ENCODE measurements around the gene ARID5A.

Gene ARID5A

DNA sequence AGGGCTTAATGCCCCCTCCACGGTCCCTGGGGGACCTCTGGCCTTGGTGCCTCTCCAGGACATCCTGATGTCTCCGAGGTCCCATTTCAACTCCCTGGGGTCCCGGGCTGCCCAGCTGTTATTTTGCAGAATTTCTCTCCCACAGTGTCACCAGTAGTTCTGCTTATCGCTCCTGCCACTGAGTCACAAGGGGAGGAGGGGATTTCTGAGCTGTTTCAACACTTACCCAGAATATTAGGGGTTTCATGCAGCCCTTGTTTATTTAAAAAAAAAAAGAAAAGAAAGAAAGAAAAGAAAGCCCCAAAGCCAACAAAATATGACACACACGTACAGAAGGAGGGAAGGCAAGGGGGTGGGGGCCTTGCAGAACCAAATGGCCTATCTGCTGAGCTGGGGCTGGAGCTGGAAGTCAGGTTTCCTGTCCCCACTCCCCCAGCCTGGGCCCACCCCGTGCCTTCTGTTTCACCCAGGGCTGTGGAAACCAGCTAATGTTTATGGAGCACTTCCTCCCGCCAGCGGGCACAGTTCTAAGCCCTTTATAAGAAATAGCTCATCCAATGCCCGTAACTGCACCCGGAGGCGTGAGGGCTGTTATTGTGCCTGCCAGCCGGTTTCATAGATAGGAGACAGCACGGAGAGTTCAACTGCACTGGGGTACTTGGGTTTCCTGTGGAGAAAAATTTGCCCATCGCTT is 8.4 kb upstream of the ARID5A start:
- no peak for DNase-seq (ENCODE audit: low read depth, low spot score)

DNA sequence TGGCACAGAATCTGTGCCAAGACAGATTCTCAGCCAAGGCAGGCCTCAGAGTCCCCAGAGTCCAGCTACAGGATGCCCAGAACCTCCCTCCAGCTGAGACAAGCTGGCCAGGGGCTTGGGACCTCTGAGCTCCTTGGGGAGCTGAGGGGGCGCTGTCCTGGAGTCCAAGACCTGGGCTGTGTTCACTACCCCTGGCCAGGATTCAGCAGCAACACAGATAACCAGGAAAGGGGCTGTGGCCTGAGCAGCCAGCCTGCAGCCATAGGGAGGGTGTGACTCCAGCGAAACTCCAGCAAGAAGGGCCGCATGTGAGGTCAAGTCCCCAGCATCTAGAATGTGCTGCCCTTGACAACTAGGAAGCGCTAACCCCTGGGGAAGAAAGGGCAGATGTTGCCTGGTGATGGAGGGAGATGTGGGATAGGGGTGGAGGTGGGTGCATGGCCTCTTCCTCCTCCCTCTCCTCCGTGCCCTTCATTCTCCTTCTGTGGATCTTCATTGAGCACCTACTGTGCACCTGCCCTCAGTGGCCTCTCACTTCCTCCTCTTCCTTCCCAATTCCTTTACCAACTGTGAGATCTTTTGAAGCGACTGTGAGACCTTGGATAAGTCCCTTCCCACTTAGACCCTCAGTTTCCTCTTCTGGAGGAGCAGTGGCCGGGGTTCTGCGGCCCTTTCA is 7.7 kb upstream of the ARID5A start:
- no peak for DNase-seq (ENCODE audit: low read depth, low spot score)

DNA sequence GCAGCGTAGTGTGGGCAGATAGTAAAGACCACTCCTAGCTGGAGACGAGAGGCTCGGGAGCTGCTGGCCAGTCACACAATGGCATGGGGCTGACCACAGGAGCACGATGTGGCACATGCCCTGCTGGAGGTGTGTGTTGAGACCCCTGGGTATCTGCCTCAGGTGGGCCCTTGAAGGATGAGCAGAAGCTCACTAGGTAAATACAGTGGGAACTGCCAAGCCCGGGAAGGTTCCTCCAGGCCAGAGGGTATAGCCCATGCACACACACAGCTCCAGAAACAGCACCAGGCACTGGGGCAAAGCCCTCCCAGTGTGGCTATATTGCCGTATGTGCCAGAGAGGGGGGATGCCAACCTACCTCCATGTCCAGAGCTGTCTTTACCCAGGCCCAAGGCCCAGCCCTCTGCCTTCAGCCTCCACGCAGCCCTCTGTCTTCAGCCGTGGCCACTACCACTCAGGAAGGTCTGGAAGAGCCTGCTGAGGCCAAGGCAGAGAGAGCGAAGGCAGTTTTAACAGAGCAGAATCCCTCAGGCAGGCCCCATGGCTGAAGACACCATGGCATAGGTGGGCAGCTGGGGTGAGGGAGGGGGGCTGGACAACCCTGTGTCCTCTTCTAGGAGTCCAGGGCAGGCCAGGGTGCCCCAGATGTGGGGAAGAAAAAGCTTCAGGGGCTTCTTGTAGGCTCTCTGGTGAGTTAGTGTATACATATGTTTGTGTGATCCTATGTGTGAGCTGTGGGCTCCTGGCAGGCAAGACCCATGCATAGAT is 7.0 kb upstream of the ARID5A start:
- no peak for DNase-seq (ENCODE audit: low read depth, low spot score)

DNA sequence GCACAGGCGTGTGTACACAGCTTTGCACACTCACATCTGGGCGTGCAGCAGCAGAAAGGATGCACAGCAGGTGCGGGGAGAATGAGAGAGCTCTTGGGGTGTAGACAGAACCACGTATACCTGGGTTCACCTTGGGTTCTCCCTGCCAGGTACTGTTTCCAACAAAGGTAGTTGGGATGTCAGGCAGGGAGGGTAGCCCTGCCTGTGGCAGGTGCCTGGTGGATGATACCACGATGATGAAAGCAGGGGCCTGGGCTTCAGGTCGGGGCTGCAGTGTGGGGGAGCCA is 6.5 kb upstream of the ARID5A start:
- DNase-seq (ENCODE audit: low read depth, low spot score) = no peak

DNA sequence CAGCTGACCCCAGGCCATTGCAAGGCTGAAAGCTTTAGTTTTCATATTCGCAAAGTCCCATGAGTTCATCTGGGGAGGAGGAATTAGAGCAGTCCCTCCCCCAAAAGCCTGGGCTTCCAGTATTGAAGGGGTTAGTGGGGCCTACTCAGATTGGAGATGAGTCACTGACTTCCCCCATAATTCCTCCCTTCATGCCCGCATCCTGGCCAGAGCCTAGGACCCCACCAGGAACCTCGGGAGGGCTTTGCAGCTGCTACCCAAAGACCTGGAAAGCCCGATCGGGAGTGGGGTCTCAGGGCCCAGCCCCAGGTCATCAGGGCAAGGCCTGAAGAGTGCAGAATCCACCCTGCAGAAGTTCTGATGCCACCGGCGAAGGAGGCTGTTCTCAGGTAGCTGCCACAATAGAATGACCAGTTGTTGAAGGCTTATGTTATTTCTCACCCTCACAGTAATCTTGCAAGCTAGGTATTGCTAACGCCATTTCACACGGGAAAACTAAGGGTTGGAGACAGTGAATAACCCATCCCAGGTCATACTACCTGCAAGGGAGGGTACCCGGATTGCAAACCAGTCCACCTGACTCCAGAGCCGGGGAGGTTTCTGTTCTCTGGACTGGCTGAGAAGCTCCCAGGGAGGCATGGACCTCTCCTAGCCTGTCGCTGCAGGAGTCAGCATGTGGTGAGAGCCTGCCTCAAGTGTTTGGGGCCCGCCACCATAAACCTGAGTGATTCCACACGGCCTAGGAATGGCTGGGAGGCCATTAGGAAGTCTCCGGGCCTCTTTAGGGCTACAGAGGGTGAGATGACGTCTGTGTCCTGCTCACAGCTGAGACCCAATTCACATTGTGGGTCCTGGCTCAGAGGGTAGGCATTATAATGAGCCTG is 5.8 kb upstream of the ARID5A start:
- no peak for DNase-seq (ENCODE audit: low read depth, low spot score)

DNA sequence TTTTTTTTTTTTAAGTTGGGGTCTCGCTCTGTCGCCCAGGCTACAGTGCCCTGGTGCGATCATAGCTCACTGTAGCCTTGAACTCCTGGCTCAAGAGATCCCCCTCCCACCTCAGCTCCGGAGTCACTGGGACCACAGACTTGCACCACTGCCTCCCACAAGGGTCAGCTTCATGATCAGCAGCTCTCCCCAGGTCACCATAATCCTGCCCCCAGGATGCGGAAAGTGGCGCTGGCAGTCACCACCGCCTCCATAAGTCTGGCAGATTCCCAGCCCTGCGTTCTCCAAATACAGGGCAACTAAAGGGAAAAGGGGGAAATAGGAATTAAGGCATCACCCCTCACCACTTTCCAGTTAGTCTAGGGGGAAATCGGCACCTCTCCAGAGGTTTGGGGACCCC is 5.2 kb upstream of the ARID5A start:
- no peak for DNase-seq (ENCODE audit: low read depth, low spot score)

DNA sequence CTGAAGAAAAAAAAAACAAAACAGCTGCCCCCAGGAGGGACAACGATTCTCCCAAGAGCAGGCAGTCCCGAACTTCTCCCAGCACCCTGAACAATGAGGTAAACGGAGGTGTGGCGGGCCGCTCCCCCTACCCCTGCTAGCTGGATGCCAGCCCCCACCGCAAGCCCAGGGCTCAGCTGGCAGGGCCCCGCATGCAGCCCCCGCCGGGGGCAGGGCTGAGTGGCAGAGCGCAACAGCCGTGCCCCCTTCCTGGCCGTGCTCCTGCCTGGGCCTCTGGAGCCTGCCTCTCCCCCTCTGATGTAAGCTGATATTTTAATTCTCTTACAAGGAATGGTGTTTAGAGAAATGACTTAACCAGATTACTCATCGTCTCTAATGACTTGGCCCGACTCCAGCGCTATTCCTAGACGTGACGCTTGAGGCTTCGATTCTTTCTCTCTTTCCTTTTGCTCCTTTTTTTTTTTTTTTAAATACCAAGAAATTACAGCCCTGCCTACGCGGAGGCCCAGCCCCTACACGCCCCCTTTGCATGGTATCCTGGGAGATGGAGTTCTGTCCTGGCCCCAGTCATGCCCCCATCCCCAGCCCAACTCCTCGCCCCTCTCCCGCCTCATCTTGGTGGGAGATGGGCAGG is 4.6 kb upstream of the ARID5A start:
- peak; percentile 71 for DNase-seq (ENCODE audit: low read depth, low spot score)

DNA sequence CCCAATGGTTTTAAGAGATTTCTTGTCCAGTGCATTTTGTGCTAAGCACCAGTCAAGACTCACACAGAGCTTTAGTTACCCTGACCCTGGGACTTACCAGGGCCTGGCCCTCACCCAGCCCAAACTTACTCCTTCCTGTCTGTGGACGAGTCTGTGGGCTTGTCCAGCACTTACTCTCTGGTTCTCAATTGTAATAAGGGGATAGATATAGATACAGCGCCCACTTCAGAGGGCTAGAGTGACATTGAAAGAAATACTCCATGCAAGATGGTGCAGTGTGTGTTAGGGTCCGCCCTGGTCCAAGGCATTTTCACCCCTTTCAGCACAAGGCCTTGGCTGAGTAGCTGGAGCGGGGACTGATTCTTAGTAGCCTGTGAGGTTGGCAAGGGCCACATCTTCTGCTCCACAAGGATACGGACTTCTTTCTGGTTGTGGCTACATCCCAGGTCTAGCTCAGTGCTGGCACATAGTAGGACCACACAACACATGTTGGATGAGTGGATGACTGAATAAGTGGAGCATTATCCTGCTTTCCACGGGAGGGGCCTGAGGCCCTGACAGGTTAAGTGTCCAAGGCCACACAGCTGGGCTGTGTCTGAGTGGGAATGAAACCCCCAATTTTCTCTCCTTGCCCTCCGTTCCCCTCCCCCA is 3.8 kb upstream of the ARID5A start:
- DNase-seq (ENCODE audit: low read depth, low spot score) = no peak

DNA sequence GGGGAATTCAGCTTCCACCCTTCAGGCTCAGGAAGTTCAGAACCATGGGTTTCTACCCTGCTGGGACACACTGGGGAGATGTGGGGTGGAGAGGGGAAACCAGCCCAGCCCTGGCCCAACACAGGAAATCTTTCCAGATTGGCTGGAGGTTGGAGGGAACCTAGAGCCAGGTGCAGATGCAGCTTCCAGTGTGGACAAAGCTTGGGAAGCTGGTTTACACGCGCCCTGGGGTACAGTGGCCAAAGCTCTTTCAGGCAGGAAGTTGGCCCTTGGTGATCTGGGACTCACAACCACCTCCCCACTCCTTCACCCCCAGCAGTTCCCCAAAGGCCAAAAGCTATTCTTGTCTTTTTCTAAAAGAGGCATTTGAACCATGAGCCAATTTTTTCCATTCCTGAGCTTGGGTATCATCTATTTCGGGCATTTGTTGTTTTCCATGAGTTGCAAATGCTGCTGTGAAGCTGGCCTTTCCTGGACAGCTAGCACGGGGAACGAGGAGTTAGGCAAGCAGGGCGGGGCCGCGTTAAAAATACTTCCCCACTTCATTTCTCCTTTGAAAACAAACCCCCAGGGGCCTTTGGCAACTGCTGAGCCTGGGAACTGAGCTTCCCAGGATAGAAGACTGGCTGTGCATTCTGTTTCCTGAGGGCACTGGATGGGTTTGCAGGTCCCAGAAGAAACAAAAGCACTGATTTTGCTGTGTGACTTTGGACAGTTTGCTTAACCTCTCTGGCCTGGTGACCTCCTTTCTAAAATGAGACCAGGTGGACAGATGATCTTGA is 3.1 kb upstream of the ARID5A start:
- DNase-seq (ENCODE audit: low read depth, low spot score) = peak; percentile 84

DNA sequence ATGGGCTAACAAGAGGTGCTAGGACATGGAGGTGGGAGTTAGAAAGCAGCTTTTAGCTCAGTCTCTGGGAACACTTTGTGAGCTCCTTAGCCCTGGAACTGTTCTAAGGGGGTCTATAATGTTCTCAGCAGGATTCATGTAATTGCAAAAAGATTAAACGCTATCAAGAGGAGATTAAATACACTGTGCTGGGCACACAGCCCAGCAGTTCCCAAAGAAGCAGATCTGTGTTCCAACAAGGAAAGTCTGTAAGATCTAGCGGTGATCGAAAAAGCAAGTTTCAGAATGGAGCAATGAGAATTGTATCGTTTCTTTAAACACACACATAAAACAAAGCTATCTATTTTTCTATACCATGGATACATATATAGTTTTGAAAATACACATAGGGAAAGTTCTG is 2.4 kb upstream of the ARID5A start:
- DNase-seq (ENCODE audit: low read depth, low spot score) = no peak

DNA sequence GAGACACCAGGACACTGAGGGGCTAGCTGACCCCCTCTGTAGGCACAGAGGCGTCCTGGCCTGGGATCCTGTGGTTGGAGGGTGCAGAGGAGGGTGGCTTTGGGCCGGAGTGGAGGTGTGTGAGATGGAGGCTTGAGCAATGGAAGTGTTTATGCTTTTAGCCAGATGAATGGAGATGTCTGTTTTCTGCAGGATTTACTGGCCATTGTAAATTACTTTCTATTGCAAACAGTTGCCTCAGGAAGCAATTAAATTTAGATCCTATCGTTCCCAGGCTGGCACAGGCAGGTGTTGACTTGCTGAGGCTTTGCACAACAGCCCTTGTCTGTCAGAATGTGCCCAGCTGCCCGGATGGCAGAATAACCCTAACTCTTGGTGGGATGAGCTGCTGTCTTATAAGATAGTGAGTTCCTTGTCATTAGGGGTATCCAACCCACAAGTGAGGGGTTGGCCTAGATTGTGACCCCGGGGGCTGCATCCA is 1.8 kb upstream of the ARID5A start:
- no peak for DNase-seq (ENCODE audit: low read depth, low spot score)

DNA sequence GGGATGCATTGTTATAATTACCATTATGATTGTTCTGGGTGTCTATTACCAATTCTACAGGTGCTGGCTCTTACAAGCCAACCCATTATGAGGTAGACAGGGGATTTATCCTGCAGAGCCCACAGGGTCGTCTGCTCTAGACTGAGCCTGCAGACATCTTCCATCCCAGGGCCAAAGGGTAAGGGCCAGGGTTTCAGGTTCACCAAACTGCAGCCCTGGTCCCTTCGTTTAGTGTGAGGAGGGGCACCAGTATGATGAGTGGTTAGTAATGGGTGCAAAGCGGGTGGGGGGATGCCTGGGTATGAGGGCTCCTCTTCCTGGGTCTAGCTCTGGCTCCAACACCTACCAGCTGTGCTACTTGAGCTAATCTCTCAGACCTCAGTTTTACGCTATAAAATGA is 1.2 kb upstream of the ARID5A start:
- no peak for DNase-seq (ENCODE audit: low read depth, low spot score)

DNA sequence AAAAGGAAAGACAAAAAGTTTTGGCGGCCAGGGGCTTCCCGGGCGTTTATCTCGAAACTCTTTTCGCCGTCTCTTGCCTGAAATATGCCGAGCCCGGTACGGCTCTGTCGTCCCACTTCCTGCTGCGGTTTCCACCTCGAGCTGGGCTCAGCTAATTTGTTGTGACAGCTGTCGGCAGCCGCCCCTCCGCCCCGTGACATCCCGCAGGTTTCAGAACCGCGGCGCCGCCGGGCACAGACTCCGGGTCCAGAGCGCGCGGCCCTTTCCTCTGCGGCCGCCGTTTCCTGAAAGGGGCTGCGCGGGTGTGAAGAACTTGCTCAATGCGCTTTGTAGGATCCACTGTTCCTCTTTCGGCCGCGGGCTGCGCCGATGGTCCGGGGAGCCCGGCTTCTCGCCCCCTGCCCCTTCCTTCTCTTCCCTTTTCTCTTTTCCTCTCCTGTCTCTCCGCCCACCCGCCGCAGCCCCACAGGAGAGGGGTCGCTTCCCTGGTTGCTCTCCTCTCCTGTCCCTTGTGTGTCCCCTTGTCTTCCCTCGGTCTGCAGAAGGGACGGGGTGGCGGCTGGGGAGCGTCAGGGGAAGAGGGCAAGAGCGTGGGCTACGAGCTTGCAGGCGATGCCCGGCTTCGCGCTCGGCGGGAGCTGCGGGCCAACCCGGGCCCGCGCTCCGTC is 648 bp downstream of the ARID5A start:
- peak; percentile 71 for DNase-seq (ENCODE audit: low read depth, low spot score)

DNA sequence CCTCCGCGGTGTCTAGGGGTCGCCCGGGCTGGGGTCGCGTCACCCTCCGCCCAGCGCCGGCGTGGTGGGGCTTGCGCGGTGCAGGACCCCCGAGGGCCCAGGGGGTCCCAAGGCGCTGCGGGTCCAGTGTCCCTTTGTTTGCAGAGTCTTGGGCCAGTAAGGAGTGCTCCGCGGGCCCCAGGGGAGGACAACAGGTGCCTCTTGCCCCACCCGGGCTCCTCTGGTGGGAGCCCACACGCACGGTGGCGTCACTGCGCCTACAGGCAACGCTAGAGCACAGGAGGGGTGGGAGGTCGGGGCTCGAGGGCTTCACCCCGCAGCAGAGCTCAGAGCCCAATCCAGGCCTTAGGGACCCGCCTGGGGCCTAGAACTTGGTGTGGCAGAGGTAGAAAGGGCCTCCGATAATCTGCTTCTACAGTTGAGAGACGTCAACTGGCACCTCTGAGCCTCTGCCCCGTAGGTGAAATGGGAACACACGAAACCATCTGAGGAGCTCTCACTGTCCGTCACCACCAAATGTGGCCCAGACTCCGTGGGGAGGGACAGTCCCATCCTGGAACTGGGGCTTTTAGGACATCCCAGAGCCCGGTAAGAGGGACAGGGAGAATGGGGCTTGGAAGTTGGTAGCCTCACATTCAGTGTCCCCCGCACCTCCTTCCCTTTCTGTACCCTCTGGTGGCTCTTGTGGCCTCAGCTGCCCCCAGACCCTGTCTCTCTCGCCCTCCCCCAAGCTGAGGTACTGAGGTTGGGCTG is 1.4 kb downstream of the ARID5A start:
- DNase-seq (ENCODE audit: low read depth, low spot score) = no peak

DNA sequence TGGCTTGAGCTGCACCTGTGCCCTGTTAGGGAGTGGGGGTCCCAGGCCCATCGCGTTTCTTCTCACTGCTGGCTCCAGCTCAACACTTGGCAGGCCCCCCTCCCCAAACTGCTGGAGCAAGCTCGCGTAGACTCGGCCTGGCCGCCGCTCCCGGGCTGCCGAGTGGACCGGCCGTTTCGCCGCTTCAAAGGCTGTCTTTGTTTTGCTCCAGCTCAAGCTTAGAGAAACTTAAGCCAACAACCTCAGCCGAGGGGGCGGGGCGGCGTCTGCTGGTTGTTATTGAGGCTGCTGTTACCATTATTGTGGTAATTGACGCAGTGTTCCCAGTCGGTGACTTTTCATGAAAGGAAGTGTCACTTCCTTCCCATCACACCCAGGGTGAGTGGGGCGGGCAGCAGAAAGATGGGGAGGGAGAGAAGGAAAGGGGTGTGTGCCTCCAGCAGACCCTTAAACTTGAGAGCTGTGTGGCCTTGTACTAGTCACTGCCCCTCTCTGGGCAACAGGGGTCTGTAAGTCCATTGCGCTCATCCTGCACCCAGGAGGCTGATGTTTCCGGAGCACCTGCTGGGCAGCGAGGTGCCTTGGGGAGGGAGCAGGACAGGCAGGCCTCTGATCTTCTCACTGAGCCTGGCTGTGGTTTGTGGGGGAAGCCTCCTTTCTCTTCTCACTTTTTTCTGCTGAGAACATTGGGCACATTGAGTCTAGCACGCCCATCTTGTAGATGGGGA is 2.1 kb downstream of the ARID5A start:
- DNase-seq (ENCODE audit: low read depth, low spot score) = peak; percentile 86

DNA sequence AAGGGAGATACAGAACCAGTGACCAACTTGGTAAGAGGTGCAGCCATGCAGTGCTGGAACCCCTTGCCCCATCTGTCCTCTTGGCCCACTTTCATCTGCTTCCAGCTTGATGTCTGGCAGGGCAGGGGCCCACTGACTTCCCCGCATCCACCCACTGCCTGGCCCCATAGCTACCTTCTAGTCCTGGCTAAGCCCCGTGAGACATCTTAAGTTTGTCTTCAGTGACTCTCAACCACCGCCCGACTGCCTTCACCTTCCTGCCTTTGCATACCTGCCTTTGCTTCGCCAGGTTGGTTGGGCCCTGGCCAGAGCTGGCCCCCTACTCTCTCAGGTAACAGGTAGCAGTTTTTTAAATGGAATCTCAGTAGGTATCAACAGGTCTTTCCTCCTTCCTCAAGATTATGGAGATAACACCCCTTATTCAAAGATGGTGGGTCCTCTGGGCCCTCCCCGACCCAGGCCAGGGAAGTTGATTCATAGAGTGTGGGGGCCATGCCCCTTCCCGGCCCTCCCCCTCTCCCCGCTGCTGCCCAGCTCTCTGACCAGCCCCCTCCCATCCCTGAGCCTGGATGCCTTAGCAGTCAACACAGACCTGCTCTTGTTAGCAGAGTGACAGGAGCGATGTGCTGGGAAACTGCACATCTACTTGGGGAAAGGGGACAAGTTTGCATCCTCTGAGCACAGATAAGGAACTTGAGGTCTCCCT is 2.8 kb downstream of the ARID5A start:
- no peak for DNase-seq (ENCODE audit: low read depth, low spot score)

DNA sequence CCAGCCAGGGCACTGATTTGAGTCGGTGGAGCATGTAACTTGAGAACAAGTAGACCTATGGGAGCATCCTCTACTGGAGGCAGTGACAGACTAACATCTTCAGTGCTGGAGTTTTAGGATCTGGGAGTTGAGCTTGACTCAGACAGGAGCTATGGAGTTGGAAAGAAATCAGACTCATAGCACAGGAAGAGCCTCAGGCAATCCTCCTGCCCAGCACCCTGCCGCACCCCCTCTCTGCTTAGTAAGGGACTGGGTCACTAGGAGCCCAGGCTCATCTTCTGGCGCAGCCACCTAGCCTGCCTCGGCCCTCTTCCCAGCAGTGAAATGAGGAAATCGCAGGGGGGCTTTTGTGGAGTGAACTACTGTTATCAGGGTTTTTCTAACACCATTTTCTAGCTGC is 3.6 kb downstream of the ARID5A start:
- DNase-seq (ENCODE audit: low read depth, low spot score) = no peak

Measured in ELF-1 (cell line).